Tongue (tissue), 2 donors: Measurements from ENCODE around the gene TBC1D14. TPM values are rescaled to one million over a fixed set of nuclear protein-coding genes. Genes with fewer than 3 reads are reported as not detected.
A peak's percentile ranks its signal among the peaks of the same experiment; 100 is the strongest.

Source experiments
- DNase-seq: peaks from one replicate; pipeline ENCODE4 v3.0.0-alpha.2; 2015
- total RNA-seq: library from RNA; depleted of rRNA; stranded (reverse); fragments of >200 nt; gene quantifications from one replicate; pipeline ENCODE4 v1.2.3, GENCODE V29; 2014

Gene TBC1D14
- total RNA-seq, 1 donor from 2014 or later: 57.1 TPM

GRCh38 chr4:7001271-7001670 is 91.6 kb downstream of the TBC1D14 start:
- DNase-seq: no peak

- DNase-seq: no peak
Observed at GRCh38 chr4:7002336-7002735, 92.7 kb downstream of the TBC1D14 start.

GRCh38 chr4:7003176-7003878 is 93.7 kb downstream of the TBC1D14 start:
- DNase-seq: no peak

DNA sequence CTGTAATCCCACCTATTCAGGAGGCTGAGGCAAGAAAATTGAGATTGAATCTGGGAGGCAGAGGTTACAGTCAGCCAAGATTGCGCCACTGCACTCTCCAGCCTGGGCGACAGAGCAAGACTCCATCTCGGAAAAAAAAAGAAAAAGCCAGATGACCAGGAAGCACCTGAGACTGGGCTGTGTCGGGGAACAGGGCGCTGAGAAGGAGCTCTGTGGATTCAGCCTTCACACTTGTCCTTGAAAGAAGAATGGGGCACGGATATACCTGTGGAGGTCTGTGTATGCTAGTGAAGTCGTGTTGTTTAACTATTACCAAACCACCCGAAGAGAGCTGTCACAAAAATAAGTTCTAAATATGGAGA is 94.2 kb downstream of the TBC1D14 start:
- no peak for DNase-seq

- no peak for DNase-seq
Observed at GRCh38 chr4:7004331-7004730, 94.7 kb downstream of the TBC1D14 start.

GRCh38 chr4:7005571-7005970 is 95.9 kb downstream of the TBC1D14 start:
- no peak for DNase-seq

GRCh38 chr4:7006411-7006810 is 96.8 kb downstream of the TBC1D14 start:
- DNase-seq: no peak

- DNase-seq: no peak
Observed at GRCh38 chr4:7007142-7007907, 97.7 kb downstream of the TBC1D14 start.

GRCh38 chr4:7007944-7008343 is 98.3 kb downstream of the TBC1D14 start:
- DNase-seq: no peak

DNA sequence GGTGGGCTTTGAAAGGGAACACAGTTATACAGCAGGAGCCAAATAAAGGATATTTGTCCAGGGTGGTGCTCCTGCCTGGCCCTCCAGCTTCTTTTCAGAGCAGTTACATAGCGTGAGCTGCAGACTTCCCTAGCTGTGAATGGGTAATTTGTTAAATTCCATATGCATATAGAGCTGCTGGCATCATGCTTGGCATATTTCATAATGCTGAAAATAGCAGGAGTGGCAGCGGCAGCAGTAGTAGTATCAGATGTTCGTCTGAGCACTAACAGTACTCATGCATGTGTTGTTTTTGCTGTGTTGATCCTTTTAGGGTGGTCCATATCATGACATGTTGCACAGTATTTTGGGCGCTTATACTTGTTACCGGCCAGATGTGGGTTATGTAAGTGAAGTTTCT is 99.9 kb downstream of the TBC1D14 start:
- DNase-seq: peak; percentile 50

DNA sequence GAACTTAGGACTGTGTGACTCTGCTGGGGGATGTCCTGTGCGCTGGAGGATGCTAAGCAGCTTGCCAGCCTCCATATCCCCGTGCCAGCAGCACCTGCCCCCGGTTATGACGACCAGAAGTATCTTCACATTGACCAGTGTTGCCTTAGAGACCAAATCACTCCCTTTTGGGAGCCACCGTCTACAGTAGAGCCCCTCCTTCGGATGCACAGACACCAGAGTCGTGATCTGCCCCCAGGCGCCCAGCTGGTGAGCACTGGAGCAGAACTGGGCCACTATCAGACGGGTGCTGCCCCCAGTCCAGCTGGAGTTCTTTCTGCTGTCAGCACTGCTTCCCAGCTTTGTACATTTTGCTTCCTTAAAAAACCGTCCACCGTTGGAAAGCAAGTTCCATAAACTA is 103.5 kb downstream of the TBC1D14 start:
- no peak for DNase-seq

DNA sequence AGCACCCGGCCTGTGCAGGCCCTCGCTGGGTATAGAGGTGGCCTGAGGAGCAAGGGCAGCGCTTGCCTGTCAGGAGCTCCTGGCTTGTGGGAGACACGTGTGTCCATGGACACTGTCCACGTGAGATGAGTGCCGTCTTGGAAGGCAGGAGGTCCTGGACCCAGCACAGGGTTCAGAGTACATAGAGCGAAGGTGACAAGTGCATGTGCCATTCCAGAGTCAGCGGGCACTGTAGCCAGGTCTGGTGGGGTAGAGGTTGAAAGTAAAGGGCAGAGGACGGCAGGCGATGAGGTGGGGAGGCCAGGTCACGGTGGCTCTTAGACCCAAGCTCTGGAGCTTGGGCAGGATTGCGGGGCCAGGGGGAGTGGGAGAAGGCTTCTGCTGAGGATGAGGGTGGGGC is 105.2 kb downstream of the TBC1D14 start:
- DNase-seq: no peak

DNA sequence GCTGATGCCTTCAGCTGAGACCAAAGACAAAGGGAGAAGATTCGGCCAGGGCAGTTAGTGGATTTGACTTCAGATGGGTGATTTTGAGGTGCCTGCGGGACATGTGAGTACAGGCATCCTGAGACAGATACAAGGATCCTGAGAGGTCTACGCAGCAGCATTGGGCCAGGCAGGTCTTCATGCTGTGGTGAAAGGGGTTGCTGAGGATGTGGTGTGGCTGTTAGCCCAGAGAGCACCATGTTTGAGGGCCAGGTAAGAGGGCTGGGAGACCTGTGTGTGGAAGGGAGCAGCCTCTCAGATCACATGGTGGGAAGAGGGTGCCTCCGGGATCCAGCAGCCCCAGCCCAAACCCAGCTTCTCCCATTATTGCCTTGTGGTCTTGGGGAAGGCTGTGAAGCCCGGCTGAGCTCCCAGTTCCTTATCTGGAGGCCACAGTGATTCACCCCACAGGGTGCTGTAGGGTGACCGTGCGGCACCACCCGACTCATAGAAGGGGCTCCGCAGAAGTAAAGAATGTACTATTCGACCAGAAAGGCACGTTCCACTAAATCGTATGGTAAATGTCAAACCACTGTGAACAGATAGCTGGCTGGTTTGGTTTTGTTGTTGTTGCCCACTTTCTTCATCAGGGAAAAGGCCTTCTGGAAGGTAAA is 105.9 kb downstream of the TBC1D14 start:
- no peak for DNase-seq

DNA sequence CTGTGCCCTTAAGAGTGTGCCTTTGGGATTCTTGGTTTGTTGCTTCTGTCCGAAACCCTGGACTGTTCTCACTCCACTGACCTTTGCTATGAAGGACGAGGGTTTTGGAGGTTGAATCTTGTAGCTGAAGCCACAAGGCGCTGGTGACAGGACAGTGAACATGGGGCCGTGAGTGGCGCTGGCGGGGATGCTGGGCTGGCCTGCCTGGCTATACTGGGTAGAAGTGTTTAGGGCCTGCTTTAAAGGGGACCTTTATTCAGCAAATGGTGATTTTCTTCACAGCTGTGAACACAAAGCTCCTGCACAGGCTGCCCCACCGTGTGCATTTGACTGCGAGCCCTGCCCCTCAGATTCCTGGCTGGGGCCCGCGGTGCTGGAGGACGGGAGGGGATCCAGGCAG is 106.5 kb downstream of the TBC1D14 start:
- no peak for DNase-seq

DNA sequence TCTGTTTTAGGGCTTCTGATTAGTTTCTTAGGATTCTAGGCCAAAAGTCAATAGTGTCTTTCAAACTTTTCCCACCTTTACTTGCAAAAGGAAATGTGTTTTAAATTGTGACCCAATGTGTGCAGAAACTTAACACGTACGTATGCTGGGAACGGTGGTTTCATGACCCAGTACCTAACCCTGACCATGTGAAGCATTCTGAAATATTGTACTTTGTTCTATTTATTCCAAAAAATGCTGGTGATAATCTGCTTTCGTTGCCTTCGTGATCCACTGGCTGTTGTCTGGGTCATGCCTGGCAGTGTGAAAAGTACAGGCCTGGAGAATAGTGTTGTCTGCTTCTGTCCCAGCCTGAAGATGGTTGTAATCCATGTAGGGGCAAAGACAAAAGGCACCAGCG is 106.9 kb downstream of the TBC1D14 start:
- no peak for DNase-seq

DNA sequence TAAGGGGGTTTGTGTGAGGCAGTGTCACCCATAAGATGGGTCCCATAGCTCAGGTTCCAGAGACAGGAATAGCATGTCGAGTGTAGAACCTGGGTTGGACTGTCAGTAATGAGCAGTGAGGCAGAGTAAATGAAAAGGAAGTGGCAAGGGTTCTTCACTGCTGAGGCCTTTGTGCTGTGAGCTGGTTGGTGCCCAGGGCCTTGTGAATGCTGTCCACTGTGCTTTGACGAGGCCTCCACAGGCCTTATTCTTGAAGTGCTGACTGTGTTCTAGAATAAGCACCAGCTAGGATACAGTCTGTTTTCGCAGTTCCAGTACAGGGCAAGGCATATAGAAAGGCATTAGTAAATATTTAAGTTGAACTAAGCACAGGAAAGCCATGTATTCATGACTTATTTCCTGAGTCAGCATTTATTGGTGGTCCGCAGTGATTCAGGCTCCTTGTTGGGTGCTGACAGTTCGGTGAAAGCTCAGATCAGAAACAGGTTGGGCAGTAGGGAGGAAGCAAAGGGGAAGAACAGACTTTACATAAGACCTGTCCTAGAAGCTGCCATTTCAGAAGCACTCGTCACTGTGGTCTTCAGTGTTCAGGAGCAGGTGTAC is 107.9 kb downstream of the TBC1D14 start:
- DNase-seq: no peak

DNA sequence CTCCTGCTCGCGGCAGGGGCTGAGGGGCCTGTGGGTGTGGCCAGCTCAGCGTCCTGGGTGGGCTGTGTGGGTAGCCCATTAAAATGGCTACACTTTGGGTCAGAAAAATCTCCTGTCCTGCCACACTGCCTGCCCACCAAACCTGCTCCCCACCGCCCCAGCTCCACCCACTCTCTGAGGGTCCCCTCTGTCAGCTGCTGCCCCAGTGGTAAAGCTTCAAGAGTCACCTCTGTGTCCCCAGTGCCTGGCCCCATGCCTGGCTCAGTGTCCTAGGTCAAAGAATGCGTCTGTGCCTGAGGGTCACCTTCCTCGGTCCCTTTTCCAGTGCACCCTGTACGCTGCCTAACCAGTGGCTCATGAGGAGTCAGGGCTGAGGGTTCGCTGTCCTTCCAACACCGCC is 108.7 kb downstream of the TBC1D14 start:
- no peak for DNase-seq

DNA sequence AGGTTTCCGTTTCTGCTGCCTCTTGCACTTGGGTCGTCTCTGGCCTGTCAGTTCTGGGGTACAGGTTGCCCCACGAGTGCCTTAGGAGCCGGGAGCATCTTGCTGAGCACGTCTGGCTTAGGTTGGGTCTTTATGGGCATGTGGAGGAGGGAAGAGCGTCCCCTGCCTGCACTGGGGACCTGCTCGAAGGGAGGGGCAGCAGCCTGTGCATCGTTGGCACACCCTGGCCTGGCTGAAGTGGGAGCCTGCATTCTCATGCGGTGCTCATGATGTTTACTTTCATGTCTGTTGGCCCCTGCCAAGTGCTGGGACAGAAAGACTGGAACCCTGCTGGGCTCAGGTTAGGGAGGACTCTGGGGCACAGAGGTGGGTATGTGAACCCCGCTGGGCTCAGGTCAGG is 109.7 kb downstream of the TBC1D14 start:
- DNase-seq: no peak

GRCh38 chr4:7020290-7020689 is 110.7 kb downstream of the TBC1D14 start:
- DNase-seq: no peak

DNA sequence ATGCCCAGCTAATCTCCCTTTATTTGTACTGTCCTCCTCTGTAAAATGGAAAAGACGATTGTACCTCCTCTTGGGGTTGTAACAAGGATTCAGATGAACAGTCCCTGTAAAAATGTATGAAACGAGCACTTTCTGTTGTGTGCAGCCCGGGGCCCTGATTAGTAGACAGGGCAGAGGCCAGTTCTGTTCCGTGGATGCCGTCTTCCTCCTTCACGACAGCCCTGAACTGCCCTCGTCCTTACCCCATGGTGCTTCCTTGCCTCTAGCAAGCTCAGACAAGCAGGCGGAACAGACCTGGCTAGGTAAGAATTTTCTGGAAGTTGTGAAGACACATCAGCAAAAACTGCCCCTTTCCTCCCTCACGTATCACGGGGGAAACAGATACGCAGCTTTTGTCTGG is 111.2 kb downstream of the TBC1D14 start:
- DNase-seq: no peak

DNA sequence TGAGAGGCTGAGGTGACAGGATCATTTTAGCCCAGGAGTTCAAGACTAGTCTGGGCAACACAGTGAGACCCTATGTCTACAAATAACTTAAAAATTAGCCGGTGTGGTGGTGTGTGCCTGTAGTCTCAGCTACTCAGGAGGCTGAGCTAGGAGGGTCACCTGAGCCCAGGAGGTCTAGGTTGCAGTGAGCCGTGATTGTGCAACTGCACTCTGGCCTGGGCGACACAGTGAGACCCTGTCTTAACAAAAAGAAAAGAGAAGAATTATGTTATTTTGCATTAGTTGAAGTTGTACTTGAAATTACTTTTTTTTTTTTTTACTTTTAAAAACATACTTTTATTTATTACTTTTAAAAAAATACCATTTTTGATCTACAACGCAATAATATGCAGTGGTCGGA is 111.7 kb downstream of the TBC1D14 start:
- DNase-seq: no peak

- no peak for DNase-seq
Observed at GRCh38 chr4:7021930-7022664, 112.5 kb downstream of the TBC1D14 start.
